Omental fat pad (tissue), 4 donors: Measurements from ENCODE around the gene PHF2. TPM values are rescaled to one million over a fixed set of nuclear protein-coding genes. Genes with fewer than 3 reads are reported as not detected.

ENCODE experiments used
- ATAC-seq: fragments of 150-250 bp; one replicate; pipeline ENCODE4 v1.9.1; 2016; ENCODE audit warnings: mild to moderate bottlenecking, moderate library complexity; ENCODE audit not compliant: low FRiP score
- DNase-seq: peaks from one replicate; pipeline ENCODE4 v3.0.0-alpha.2; 2019; ENCODE audit warnings: low spot score
- total RNA-seq, 4 donors: library from RNA; depleted of rRNA; stranded (reverse); fragments of >200 nt; gene quantifications; one replicate each; pipeline ENCODE4 v1.1.0, GENCODE V29; 2016
- TF ChIP-seq, protein P1 (sequence below), 3 donors: fragments of 450-650 bp; IDR thresholded peaks; one replicate each; pipeline ENCODE4 v1.5.1; 2016 to 2017; ENCODE audit warnings: antibody characterized with exemption in 3 of 3, mild to moderate bottlenecking in 3 of 3, moderate library complexity in 2 of 3

Gene PHF2
- total RNA-seq, 4 donors from 2014 or later = 15.8 to 24.5 (median 20.4) TPM

DNA sequence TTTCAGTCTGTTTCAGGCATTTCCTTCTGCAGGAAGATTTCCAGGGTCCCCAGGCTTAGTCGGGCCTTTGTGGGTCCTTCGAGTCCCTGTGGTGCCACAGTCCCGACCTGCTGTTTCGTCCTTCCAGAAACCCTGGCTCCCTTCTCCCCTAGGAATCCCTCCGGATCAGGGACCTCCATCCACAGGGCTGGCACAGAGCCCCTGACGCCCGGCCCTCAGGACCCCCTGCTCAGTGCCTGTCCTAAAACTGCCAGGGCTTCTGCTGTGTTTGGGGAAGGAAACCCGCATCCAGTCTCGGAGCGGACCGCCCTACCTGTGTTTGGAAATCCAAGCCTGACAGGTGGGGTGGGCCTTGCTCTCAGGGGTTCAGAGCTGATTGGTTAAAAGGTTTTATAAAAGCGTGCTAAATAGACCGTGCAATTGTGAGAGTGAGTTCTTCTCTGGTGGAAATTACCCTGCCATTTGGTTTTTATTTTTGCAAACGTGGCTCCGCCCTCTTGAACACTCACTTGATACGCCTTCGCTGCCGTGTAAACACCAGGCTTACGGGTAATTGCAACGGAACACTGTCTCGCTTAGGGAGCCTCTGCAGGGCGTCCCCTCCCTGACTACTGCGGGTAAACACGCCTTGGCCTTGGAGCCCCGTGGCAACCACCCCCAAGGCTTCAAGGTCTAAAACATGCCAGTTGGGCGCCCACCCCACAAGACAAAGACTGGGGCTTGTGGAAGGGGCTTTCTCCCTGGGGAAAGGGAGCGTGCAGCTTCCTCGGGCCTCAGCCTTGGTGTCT lies 121.2 kb downstream of the PHF2 start:
- TF ChIP-seq, protein P1, sequence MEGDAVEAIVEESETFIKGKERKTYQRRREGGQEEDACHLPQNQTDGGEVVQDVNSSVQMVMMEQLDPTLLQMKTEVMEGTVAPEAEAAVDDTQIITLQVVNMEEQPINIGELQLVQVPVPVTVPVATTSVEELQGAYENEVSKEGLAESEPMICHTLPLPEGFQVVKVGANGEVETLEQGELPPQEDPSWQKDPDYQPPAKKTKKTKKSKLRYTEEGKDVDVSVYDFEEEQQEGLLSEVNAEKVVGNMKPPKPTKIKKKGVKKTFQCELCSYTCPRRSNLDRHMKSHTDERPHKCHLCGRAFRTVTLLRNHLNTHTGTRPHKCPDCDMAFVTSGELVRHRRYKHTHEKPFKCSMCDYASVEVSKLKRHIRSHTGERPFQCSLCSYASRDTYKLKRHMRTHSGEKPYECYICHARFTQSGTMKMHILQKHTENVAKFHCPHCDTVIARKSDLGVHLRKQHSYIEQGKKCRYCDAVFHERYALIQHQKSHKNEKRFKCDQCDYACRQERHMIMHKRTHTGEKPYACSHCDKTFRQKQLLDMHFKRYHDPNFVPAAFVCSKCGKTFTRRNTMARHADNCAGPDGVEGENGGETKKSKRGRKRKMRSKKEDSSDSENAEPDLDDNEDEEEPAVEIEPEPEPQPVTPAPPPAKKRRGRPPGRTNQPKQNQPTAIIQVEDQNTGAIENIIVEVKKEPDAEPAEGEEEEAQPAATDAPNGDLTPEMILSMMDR (IDR thresholded peaks at IDR 0.05) = no peak
- ATAC-seq (no peak), DNase-seq (no peak)

DNA sequence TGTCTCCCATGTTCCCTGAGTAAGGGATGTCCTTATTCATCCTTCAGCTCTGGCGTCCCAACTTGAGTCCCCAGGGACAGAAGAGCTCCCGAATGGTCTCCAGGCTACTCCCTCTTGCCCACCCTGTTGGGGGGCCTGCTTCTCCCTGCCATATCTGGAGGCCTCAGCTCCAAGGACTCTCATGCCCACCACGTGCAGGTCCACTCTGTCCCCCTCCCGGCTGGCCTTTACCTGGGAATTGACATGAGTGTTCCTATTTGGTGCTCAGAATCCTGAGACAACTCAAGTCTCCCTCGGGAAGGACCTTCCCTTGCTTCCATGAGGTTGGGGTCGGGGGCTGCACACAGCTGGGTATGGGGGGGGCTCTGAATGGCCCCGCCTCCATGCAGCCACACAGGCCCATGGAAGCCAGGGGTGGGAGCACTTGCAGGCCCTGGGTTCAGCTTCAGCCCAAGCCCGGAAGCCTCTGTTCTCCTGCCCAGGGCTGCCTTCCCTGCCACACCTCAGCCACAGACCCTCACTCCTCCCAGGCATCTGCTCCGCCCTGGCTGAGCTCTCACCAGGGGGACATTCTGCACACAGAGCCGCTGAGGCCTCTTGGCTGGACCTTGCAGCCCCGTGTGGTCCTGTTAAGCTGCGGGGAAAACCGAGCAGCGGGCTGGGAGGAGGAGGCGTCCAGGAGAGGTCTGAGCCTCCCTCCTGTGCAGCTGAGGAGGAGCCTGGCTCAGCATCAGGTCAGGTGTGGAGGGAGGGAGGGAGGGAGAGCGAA lies 121.9 kb downstream of the PHF2 start:
- TF ChIP-seq, protein P1 (IDR thresholded peaks at IDR 0.05) = no peak
- ATAC-seq (no peak), DNase-seq (no peak)

DNA sequence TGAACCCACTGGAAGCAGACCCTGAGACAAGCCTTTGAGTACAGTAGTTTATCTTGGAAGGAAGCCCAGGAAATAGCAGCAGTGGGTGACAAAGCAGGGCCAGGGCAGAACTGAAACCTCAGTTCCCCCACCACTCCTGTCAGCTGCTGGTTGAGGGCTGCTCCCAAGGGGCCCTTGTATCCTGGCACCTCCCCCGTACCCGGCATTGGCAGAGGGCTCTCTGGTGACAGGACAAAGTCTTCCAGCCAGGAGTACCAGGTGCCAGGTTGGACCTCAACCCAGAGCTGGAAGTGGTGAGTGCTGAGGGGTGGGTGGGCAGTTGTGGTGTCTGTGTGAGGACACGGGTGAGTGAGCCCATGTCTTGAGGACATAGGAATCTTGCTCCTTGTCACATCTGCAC lies 123.3 kb downstream of the PHF2 start:
- no peak for DNase-seq
- TF ChIP-seq, protein P1 (IDR thresholded peaks at IDR 0.05) = no peak
- ATAC-seq = no peak

DNA sequence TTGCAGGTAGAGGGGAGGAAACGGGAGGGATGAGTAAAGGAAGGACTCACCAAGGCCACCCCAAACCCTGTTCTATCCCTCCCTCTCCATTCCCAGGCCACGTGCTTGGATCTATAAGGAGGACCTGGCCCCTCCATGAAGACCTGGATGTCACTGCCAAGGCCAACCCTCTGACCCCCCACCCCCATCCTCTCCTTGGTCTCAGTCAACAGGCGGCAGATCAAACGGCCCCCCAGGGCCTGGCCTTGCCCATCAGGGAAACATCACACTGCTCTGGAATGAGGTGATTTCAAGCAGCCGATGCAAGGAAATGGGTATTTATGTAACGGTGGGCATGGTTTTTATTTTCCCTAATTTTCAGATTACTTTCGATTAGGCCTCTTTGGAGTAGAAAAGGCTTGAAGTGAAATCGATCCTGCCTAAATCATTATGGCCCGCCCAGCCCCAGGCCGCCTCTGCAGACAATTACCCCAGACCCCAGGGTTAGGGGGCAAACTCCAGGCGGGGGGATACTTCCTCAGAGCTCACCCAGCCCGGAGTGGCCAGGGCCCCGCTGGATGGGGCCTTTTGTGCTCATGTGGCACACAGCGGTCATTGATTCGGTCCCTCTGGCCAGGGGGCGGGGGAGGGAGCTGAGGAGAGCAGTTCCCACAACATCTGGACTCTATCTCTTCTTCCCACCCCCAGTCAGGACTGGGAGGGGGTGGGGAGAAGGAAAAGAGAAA lies 125.3 kb downstream of the PHF2 start:
- TF ChIP-seq, protein P1 (IDR thresholded peaks at IDR 0.05) = no peak
- DNase-seq (no peak), ATAC-seq (no peak)

DNA sequence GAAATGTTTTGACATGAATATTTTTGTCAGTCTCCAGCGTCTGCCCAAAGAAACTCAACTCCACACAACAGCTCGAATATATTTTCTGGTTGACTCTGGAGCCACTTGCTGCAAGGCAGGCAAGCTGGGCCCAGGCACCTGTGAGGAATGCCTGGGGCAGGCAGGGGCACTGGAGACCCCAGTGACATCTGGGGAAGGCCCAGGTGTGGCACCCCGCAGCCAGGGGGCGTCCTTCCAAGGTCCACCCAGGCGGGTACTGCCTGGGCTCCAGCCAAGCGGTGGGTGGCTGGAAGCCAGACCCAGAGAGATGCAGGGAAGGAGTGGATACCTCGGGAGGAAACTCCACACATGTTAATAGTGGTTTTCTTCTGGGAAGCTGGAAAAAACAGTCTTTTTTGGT lies 125.9 kb downstream of the PHF2 start:
- DNase-seq = no peak
- TF ChIP-seq, protein P1 (IDR thresholded peaks at IDR 0.05) = no peak
- ATAC-seq = no peak

DNA sequence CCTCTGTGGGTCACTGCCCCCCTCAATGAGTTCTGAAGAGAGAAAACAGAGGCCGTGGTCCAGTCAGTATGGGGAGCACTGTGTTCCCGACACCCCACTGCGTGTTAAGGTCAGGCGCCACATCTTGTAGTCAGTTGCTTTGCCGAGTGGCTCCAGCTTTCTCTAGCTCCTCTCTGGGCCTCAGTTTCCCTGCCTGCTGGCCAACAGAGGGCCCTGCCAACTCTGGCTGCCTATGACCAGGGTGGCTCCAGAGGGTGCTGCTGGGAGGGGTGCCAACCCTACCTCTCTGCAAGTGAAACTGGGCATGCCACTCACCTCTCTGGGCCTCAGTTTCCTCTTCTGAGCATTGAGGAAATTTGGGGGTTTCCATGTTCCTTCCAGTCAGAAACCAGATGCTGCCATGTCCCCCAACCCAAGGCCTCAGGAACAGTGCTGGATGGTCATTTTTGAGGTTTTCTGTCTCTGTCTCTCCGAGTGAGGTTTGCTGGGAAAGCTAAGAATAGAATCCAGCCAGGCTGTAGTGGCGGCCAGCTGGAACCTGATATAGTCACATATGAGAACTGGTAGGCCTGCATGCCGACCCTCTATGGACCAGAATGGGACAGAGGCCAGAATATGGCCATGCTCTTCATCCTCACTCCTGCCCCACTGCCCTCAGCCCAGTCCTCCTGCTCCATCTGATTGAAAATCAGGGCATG lies 132.1 kb downstream of the PHF2 start:
- DNase-seq (no peak), ATAC-seq (no peak)
- TF ChIP-seq, protein P1 (IDR thresholded peaks at IDR 0.05) = no peak
